Measurements from ENCODE around the gene RPL9.
"Not testable (repeated sequence)": the region's sequence is repeated elsewhere in the genome, so short reads cannot be mapped to it uniquely, and the experiment has no call there.

RPL9 gene

DNA sequence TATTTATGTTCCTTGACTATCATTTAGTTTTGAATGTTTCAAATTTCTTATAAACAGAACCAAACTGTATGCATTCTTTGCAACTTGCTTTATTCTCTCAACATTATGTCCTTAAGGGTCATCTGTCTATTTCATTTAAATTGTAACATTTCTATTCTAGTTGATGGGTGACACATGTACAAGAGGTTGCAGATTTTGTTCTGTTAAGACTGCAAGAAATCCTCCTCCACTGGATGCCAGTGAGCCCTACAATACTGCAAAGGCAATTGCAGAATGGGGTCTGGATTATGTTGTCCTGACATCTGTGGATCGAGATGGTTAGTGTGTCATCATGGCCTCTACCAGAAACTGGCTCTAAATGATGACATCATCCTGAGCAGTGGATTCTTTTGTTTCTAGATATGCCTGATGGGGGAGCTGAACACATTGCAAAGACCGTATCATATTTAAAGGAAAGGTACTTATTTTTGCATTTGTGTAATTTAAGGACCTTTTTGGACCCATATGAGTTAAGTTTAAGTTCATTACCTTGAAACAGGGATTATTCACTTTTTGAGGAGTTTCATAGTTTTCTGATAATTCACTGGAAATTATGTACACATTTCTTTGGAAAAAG, 6.3 kb upstream of the RPL9 start:
- Histone ChIP-seq H3K4me1 (ENCODE audit: control insufficient read depth, insufficient read depth, low read length, poor library complexity, severe bottlenecking) (no peaks in the 10 kb centered on the region), H3K27ac (ENCODE audit: low read depth, low read length, severe bottlenecking) (peak overlapping the region; percentile 85), H3K9me3 (ENCODE audit: control insufficient read depth, low read length) (no peaks in the 10 kb centered on the region), H3K36me3 (ENCODE audit: control insufficient read depth, insufficient read depth, low read length) (peaks cover 31% of the 10 kb centered on the region), H3K4me3 (ENCODE audit: extremely low read depth, insufficient read depth, low read length, poor library complexity, severe bottlenecking) (no peak overlapping the region)
- 80 to 86% methylated on average over 1 to 2 of the region's 2 CpGs for WGBS, 2 experiments (ENCODE audit: insufficient coverage in 2 of 2)

DNA sequence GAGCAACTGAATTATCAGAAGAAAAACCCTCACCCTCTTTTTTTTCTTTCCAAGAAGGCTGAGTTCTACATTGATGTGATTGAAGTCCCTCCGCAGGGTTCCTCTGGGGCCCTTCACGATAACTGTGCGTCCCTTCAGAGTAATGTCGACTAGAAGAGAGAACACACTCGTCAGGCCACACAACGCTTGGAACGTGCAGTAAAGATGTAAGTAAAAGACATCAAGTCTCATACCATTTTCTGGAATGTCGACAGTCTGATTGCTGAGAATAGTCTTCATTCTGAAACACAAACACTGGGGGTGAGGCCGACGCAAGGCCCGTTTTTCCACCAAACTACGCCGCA, 589 bp downstream of the RPL9 start:
- not testable (repeated sequence) for H3K9me3 ChIP-seq (ENCODE audit: control insufficient read depth, low read length)
- Histone ChIP-seq H3K4me3 (ENCODE audit: extremely low read depth, insufficient read depth, low read length, poor library complexity, severe bottlenecking) (peak overlapping the region; percentile 85), H3K36me3 (ENCODE audit: control insufficient read depth, insufficient read depth, low read length) (peaks cover 57% of the 10 kb centered on the region), H3K4me1 (ENCODE audit: control insufficient read depth, insufficient read depth, low read length, poor library complexity, severe bottlenecking) (peaks cover 11% of the 10 kb centered on the region), H3K27ac (ENCODE audit: low read depth, low read length, severe bottlenecking) (peak overlapping the region; percentile 98)
- WGBS, 2 experiments (ENCODE audit: insufficient coverage in 2 of 2), result 0% methylated on average over 5 to 9 of the region's 13 CpGs

DNA sequence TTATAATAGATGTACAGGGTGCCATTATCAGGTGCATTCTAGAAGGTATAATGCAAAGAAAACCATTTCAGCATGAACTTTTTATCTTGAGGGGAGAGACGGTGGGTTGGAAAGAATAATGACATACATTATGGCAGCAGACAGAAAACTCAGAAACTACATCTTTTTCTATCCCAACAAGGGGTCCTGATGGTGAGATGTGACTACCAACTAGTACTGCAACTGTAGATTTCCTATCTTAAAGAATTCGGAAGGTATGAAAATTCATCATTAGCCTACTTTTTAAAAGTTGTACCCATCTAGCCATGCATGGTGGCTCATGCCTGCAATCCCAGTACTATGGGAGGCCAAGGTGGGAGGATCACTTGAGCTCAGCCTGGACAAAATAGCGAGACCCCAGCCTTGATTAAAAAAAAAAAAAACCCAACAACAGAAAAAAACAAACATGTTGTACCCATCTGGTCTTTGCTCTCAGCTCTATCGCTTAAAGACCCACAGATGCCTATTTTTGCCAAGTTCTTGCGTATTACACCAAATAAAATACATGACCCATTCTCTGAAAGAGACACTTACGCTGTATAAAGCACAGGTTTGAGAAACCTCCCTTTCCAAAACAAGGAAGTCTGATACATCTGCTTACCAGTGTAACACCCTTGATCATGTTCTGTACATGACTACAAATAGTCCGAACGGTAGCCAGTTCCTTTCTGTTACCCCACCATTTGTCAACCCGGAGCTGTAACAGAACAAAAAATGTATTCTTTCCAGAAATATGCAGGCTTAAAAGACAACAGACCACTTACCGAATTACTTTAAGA, 1.6 kb downstream of the RPL9 start:
- Histone ChIP-seq H3K27ac (ENCODE audit: low read depth, low read length, severe bottlenecking) (peak overlapping the region; percentile 10), H3K9me3 (ENCODE audit: control insufficient read depth, low read length) (no peaks in the 10 kb centered on the region), H3K4me3 (ENCODE audit: extremely low read depth, insufficient read depth, low read length, poor library complexity, severe bottlenecking) (peak overlapping the region; percentile 85), H3K36me3 (ENCODE audit: control insufficient read depth, insufficient read depth, low read length) (peaks cover 60% of the 10 kb centered on the region), H3K4me1 (ENCODE audit: control insufficient read depth, insufficient read depth, low read length, poor library complexity, severe bottlenecking) (peaks cover 11% of the 10 kb centered on the region)
- 74 to 82% methylated on average over 8 of the region's 10 CpGs for WGBS, 2 experiments (ENCODE audit: insufficient coverage in 2 of 2)

DNA sequence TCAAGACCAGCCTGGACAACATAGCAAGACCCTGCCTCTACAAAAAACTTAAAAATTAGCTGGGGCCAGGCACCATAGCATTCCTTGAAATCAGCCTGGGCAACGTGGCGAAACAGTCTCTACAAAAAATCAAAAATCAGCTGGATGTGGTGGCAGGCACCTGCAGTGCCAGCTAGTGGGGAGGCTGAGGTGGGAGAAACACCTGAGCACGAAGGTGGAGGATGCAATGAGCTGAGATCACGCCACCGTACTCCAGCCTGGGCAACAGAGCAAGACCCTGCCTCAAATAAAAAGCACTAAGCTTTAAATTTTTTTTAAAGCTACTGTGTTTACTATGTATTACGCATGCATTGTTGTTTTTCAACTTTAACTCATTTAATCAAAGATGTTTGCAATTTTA, 3.2 kb downstream of the RPL9 start:
- H3K4me3 ChIP-seq (ENCODE audit: extremely low read depth, insufficient read depth, low read length, poor library complexity, severe bottlenecking), result no peak overlapping the region
- no peak overlapping the region for H3K27ac ChIP-seq (ENCODE audit: low read depth, low read length, severe bottlenecking)
- H3K9me3 ChIP-seq (ENCODE audit: control insufficient read depth, low read length), result no peaks in the 10 kb centered on the region
- H3K36me3 ChIP-seq (ENCODE audit: control insufficient read depth, insufficient read depth, low read length), result peaks cover 76% of the 10 kb centered on the region
- peaks cover 11% of the 10 kb centered on the region for H3K4me1 ChIP-seq (ENCODE audit: control insufficient read depth, insufficient read depth, low read length, poor library complexity, severe bottlenecking)
- 97 to 98% methylated on average over 4 to 6 of the region's 6 CpGs for WGBS, 2 experiments (ENCODE audit: insufficient coverage in 2 of 2)

DNA sequence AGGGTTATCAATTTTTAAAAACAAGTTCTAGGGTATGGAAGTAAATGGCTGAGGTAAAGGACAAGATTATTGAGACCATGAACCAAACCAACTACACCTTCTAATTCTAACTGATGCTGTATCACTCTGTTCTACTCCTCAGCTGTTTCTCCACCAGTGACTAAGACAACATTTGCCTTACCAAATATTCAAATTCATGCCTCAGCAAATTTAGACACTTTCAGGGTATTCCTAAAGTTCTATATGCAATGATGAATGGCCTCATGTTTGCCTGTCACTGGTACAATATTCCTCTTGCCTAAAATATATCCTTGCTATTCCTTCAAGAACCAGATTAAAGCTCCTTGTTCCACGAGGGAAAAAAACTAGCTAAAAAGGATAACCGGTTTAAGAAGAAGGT, 5.0 kb downstream of the RPL9 start:
- H3K27ac ChIP-seq (ENCODE audit: low read depth, low read length, severe bottlenecking), result no peak overlapping the region
- 90% methylated on average over 2 of the region's 2 CpGs; no CpG with 5 or more reads in 1 of the 2 experiments for WGBS, 2 experiments (ENCODE audit: insufficient coverage in 2 of 2)
- H3K4me3 ChIP-seq (ENCODE audit: extremely low read depth, insufficient read depth, low read length, poor library complexity, severe bottlenecking), result no peak overlapping the region
- peaks cover 11% of the 10 kb centered on the region for H3K4me1 ChIP-seq (ENCODE audit: control insufficient read depth, insufficient read depth, low read length, poor library complexity, severe bottlenecking)
- H3K9me3 ChIP-seq (ENCODE audit: control insufficient read depth, low read length), result no peaks in the 10 kb centered on the region
- H3K36me3 ChIP-seq (ENCODE audit: control insufficient read depth, insufficient read depth, low read length), result peaks cover 83% of the 10 kb centered on the region

DNA sequence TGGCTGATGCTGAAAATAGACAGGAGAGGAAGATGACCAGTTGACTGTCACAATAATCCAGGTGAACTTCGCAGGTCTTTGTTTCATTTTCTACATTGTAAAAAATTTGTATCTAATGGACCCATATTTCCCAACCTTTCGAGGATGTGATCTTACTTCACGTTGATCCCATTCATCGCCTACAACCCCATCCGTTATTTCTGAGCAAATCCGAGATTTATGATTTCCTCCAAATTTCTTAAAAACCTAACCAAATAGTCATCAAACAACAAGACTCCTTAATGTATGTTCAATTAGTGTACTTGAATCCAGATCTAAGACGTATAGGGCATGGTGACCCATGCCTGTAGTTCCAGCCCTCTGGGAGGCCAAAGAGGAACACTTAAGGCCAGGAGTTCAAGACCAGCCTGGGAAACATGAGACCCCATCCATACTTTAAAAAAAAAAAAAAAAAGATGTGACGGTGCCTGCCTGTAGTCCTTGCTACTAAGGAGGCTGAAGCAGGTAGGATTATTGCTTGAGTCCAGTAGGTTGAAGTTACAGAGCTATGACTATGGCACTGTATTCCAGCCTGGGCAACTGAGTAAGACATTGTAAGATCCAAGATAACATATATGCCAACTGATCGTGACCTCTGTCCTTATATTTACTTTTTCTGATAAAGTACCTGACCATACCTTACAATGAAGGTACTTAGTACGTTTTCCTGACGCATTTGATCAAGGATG, 5.7 kb downstream of the RPL9 start:
- H3K27ac ChIP-seq (ENCODE audit: low read depth, low read length, severe bottlenecking), result no peak overlapping the region
- no peaks in the 10 kb centered on the region for H3K9me3 ChIP-seq (ENCODE audit: control insufficient read depth, low read length)
- 95 to 100% methylated on average over 4 of the region's 11 CpGs for WGBS, 2 experiments (ENCODE audit: insufficient coverage in 2 of 2)
- H3K36me3 ChIP-seq (ENCODE audit: control insufficient read depth, insufficient read depth, low read length), result peaks cover 84% of the 10 kb centered on the region
- no peak overlapping the region for H3K4me3 ChIP-seq (ENCODE audit: extremely low read depth, insufficient read depth, low read length, poor library complexity, severe bottlenecking)
- peaks cover 11% of the 10 kb centered on the region for H3K4me1 ChIP-seq (ENCODE audit: control insufficient read depth, insufficient read depth, low read length, poor library complexity, severe bottlenecking)

DNA sequence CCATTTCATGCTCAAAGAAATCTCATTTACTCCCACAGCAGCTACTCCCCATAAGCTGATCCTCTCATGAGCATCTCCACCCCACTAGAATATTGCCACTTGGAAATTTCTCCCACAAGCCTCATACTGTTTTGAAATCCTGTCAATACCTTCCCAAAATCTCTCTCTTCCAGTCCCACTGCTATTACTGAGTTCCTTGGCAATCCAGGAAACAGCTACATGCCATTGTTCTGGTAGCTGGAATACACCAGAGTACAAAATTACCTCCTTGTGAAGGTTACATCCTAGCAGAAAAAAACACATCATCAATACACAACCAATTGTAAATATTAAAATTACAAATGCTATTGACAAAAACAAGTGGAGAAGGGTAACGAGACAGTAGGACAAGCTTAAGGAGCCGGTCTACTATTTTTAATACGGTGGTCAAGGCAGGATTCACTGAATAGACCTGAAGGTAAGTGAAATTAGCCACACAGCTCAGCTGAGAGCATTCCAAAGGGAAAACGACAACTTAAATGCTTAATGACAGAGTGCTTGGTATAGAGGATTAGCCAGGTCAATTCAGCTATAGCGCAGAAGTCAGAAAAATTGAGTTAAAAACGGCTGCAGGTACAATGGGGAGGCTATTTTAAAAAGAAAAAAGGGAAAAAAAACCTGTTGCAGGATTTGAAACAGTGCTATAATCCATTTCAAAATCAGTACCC, 6.4 kb downstream of the RPL9 start:
- Histone ChIP-seq H3K9me3 (ENCODE audit: control insufficient read depth, low read length) (no peaks in the 10 kb centered on the region), H3K27ac (ENCODE audit: low read depth, low read length, severe bottlenecking) (no peak overlapping the region), H3K4me3 (ENCODE audit: extremely low read depth, insufficient read depth, low read length, poor library complexity, severe bottlenecking) (no peak overlapping the region), H3K4me1 (ENCODE audit: control insufficient read depth, insufficient read depth, low read length, poor library complexity, severe bottlenecking) (peaks cover 11% of the 10 kb centered on the region), H3K36me3 (ENCODE audit: control insufficient read depth, insufficient read depth, low read length) (peaks cover 81% of the 10 kb centered on the region)
- WGBS, 2 experiments (ENCODE audit: insufficient coverage in 2 of 2), result 99 to 100% methylated on average over 5 to 6 of the region's 6 CpGs

DNA sequence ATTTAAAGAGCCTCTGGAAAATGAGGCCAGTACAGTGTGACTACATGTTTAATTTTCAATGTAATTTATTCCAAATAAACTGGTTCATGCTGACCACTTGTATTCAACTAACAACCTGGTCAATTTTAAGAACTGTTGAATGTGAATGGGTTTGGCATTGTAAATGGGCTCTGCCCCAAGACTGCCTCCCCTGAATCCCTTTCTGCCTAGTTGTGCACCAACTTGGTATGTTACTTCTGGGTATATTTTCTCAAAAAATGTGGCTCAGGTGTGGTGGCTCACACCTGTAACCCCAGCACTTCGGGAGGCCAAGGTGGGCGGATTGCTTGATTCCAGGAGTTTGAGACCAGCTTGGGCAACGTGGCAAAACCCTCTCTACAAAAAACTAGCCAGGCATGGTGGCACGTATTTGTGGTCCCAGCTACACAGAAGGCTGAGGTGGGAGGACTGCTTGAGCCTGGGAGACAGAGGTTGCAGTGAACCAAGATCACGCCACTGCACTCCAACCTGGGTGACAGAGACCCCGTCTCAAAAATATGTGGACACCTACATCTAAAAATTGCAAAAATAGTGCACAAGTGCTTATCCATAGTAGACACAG, 7.2 kb downstream of the RPL9 start:
- Histone ChIP-seq H3K27ac (ENCODE audit: low read depth, low read length, severe bottlenecking) (peak overlapping the region; percentile 1), H3K4me1 (ENCODE audit: control insufficient read depth, insufficient read depth, low read length, poor library complexity, severe bottlenecking) (peaks cover 4% of the 10 kb centered on the region), H3K36me3 (ENCODE audit: control insufficient read depth, insufficient read depth, low read length) (peaks cover 75% of the 10 kb centered on the region), H3K4me3 (ENCODE audit: extremely low read depth, insufficient read depth, low read length, poor library complexity, severe bottlenecking) (no peak overlapping the region), H3K9me3 (ENCODE audit: control insufficient read depth, low read length) (no peaks in the 10 kb centered on the region)
- 92 to 96% methylated on average over 3 to 5 of the region's 6 CpGs for WGBS, 2 experiments (ENCODE audit: insufficient coverage in 2 of 2)

DNA sequence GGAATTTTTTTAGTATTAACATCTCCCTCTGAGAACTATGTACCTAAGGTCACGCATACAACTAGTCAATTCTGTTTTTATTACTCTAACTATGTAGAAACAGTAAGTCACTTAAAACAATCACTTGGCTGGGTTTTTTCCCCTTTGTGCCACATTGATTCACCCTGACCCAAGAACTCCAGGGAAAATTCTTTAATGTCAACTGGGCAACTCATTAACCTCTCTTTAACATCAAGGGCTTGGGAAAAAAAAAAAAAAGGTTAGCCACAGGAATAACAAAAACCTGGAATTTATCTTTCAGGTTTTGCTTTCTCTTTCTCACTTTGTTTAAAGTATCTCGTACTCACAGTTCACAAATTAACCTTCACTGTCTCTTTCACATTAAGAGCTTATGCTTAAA, 8.1 kb downstream of the RPL9 start:
- Histone ChIP-seq H3K36me3 (ENCODE audit: control insufficient read depth, insufficient read depth, low read length) (peaks cover 66% of the 10 kb centered on the region), H3K27ac (ENCODE audit: low read depth, low read length, severe bottlenecking) (peak overlapping the region; percentile 1), H3K4me1 (ENCODE audit: control insufficient read depth, insufficient read depth, low read length, poor library complexity, severe bottlenecking) (no peaks in the 10 kb centered on the region), H3K9me3 (ENCODE audit: control insufficient read depth, low read length) (no peaks in the 10 kb centered on the region), H3K4me3 (ENCODE audit: extremely low read depth, insufficient read depth, low read length, poor library complexity, severe bottlenecking) (no peak overlapping the region)
- WGBS, 2 experiments (ENCODE audit: insufficient coverage in 2 of 2), result 80 to 88% methylated on average over 1 to 2 of the region's 2 CpGs

DNA sequence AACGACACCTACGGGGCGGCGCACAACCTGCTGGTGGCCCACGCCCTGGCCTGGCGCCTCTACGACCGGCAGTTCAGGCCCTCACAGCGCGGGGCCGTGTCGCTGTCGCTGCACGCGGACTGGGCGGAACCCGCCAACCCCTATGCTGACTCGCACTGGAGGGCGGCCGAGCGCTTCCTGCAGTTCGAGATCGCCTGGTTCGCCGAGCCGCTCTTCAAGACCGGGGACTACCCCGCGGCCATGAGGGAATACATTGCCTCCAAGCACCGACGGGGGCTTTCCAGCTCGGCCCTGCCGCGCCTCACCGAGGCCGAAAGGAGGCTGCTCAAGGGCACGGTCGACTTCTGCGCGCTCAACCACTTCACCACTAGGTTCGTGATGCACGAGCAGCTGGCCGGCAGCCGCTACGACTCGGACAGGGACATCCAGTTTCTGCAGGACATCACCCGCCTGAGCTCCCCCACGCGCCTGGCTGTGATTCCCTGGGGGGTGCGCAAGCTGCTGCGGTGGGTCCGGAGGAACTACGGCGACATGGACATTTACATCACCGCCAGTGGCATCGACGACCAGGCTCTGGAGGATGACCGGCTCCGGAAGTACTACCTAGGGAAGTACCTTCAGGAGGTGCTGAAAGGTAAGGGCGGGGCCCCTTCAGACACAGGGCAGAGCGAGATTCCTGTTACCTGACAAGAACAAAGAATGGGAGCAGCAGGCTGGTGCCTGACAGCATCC, 11.7 kb downstream of the RPL9 start:
- Histone ChIP-seq H3K9me3 (ENCODE audit: control insufficient read depth, low read length) (no peaks in the 10 kb centered on the region), H3K27ac (ENCODE audit: low read depth, low read length, severe bottlenecking) (no peak overlapping the region), H3K4me1 (ENCODE audit: control insufficient read depth, insufficient read depth, low read length, poor library complexity, severe bottlenecking) (no peaks in the 10 kb centered on the region), H3K36me3 (ENCODE audit: control insufficient read depth, insufficient read depth, low read length) (peaks cover 31% of the 10 kb centered on the region), H3K4me3 (ENCODE audit: extremely low read depth, insufficient read depth, low read length, poor library complexity, severe bottlenecking) (no peak overlapping the region)
- 88 to 94% methylated on average over 60 to 61 of the region's 61 CpGs for WGBS, 2 experiments (ENCODE audit: insufficient coverage in 2 of 2)
